CD4-positive, alpha-beta T cell treated with Interleukin-10 for 1 hour (primary cell): ENCODE measurements around the gene CCDC85C.

Experiments used
- DNase-seq: peaks from one replicate; pipeline ENCODE4 v3.0.0-alpha.2; 2020

Gene CCDC85C

GRCh38 chr14:99587460-99588278, 16.3 kb downstream of the CCDC85C start:
- DNase-seq, result no peak

DNA sequence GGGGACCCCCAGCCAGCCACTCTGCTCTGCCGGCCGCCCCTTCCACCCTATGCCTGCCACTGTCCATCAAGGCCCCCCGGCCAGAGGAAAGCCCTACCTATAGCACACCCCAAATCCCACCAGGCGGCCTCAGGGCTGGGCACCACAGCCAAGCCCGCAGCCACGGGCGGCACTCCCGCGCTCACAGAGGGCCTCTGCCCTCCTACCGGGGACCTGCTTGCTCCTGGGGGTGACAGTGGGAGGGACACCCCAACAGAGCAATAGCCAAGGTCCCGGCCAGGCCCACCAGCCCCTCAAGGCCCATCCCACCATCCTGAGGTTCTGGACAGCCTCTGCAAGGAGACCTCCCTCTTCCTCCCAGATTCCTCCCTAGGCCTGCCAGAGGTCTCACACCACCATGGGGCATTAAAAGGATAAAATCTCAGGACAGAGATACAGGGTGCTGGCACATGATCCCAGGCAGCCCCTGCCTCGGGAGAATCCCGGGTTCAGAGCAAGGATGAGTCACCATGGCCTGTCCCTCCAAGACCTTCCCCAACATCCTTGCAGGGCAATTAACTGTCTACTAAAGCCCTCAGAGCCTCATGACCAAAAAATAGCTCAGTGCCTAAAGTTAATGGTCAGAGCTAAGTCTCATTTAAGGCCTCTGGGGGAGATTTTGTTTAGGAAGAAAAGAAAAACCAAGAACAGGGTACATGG, 17.1 kb downstream of the CCDC85C start:
- no peak for DNase-seq

DNA sequence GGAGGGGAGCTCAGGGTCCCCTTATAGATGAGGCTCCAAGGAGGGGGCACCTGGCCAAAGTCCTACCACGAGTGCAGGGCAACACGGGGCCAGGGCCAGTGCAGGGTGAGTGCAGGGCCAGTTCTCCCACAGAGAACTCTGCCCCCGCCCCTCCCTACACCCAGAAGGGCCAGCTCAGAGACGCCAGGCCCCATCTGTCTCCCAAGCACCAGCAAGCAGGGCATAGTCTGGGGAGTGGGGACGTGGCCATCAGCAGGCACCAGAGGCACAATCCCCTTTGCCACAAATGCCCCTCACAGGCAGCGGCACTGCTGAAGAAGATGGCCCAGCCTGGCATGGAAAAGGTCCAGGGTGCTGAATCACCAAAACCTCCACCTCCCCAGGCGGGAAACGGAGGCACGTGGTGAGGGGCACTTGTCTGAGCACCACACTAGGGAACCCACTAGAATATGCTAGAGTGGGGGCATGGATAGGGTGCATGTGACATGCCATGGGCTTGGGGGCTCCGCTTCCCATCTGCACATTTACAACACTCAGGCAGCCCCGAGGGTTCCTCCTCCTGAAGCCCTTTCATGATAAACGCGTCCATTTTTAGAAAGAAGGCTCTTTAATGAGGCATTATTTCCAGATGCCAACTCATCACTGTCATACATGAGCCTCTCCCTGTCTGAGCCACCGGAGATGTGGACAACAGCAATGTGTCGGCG, 17.8 kb downstream of the CCDC85C start:
- no peak for DNase-seq

- no peak for DNase-seq
Observed at GRCh38 chr14:99584823-99585222, 19.2 kb downstream of the CCDC85C start.

GRCh38 chr14:99581938-99582337, 22.1 kb downstream of the CCDC85C start:
- DNase-seq, result no peak

GRCh38 chr14:99581374-99581773, 22.6 kb downstream of the CCDC85C start:
- no peak for DNase-seq

GRCh38 chr14:99579903-99580571, 24.0 kb downstream of the CCDC85C start:
- DNase-seq, result no peak

- no peak for DNase-seq
Observed at GRCh38 chr14:99579120-99579836, 24.7 kb downstream of the CCDC85C start.

DNA sequence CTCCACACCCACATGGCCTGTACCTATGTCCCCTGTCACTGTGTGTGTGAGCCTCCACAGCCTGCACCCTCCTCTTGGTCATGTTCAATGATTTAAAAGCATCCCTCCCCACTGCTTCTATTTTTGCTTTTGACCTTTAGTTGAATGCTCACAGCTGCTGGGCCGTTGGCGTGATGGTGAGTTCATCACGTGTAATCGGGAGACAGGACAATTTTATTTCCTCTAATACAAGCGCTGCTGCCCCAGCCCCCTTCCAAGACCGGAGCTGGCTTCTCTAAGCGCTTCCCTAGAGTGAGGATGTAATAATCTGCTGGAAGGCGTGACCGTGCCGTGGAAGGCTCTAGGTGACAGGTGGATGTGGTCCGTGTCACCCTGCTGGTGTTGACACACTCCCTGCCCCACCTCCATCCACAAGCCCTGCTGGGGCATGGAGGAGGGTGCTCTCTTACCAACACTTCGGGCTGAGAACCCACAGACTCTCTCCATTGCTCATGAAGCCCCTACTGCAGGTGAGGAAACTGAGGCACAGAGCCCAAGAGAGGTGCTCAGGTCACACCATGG, 25.4 kb downstream of the CCDC85C start:
- no peak for DNase-seq

DNA sequence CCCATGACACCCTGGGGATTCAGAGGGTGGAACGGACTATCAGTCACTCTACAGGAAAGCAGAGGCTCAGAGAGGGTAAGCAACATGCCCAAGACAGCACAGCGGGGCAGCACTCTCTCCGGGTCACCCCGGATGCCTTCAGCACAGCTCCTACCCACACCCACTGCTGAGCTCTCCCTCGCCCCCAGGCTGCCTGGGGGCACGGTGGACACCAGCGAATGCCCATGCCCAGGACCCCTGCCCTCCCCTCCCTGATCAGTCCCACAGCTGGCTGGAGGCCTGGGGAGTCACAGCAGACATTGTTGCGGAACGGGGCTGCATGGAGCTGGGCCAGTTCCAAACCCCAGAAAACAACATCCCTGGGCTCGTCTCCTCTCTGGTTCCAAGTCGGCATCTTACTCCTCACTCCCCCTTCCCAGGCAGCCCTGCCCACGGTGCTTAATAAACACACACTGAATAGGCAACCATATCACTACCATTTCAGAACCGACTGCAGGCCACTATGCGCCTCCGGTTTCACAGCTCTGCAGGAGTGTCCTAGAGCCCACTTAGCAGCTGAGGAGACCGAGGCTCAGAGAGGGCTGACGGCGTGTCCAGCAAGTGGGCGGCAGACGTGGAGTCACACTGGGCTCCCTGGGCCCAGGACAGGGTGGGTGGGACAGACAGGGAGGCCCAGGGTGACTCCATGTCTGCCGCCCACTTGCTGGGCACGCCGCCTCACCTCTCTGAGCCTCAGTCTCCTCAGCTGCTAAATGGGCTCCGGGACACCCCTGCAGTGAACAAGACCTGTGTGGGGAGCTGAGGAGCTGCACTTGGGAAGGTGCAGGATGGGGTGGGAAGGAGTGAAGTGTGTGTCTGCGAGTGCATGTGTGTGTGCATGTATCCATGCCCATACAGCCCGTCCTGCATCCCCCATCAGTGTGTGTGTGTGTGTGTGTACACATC, 27.0 kb downstream of the CCDC85C start:
- DNase-seq, result no peak

- no peak for DNase-seq
Observed at GRCh38 chr14:99576304-99576703, 27.7 kb downstream of the CCDC85C start.

DNA sequence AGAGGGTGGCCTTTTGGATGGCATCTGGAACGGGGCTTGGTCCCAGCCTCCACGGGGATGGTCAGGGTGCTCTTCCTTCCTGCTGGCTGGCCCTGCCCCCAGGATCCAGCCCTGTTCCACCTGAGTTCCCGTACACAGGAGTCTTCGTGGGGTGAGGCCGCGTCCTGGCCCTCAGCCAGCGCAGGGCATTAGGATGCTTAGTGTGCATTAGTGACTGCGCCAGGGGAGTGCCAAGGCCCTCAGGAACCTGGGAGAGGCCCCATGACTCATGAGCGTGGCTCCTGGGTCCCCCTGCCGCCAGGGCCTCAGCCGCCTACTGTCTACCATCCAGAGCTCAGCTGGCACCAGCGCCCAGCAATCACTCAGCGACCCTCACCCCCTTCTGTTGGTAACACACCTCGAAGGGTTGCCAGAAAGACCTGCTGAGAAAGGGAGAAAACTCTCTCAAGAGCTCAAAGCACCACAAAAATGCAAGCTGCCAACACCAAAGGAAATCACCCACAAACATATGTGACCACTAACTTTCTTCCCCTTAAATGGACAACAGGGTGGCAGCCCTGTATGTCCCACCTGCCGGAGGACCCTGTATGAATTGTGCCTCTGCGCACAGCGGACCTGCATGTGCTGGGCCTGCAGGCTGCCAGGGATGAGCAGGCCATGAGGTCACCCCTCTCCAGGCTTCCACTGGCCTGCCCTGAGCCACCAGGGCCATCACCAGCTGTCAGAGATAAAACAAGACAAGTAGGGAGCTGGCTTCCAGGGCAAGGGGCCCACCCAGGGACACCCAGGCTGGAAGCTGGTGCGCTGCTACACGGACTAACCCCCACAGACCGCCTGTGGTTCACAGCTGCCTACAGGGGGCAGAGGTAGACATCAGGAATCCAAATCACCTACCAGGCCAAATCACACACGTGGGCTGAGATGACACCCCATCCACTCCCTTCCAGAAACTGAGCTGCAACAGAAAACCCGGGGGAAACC, 28.7 kb downstream of the CCDC85C start:
- DNase-seq, result no peak

- no peak for DNase-seq
Observed at GRCh38 chr14:99574099-99574880, 29.7 kb downstream of the CCDC85C start.

DNA sequence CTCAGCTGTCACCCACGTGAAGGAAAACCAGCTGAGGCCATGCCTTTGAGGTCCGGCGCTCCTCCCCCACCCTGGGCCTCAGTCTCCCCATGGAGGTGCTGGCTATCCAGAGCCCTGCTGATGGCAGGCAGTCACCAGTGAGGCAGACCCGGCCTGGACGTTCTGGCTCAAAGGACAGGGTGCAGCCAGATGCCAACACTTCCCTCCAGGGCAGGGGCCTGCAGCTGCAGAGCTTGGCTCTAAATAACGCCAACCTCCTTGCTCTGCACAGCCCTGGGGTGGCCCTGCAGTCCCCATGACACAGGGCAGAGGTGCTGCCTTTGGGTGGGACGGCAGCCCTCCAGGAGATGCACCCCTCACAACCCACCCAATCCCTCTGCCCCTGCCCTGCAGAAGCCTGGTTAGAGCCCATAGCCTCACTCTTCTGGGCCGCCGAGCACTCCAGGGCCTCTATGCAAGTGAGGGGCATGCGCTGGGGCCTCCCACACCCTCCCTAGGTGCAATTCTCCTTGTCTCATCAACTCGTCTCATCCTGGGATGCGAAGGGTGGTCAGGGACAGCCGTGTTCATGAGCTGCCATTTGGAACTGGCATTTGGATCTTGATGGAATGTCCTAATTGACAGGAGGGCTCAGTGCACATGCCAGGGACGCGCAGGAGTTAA, 30.4 kb downstream of the CCDC85C start:
- DNase-seq, result no peak

GRCh38 chr14:99573000-99573330, 31.0 kb downstream of the CCDC85C start:
- DNase-seq, result no peak

- DNase-seq, result no peak
Observed at GRCh38 chr14:99572173-99572999, 31.6 kb downstream of the CCDC85C start.

- no peak for DNase-seq
Observed at GRCh38 chr14:99571303-99571986, 32.6 kb downstream of the CCDC85C start.
